GM12874 (cell line): ENCODE data around the gene TMEM178B.

Experiments used
- TF ChIP-seq, protein P1 (sequence below): IDR thresholded peaks from 2 replicates; pipeline ENCODE4 v1.5.1; 2011; ENCODE audit warnings: low read depth, mild to moderate bottlenecking, control low read depth, low read length, moderate library complexity; ENCODE audit not compliant: insufficient read depth

TMEM178B gene

GRCh38 chr7:141154131-141154732, 80.4 kb downstream of the TMEM178B start:
- TF ChIP-seq, protein P1, sequence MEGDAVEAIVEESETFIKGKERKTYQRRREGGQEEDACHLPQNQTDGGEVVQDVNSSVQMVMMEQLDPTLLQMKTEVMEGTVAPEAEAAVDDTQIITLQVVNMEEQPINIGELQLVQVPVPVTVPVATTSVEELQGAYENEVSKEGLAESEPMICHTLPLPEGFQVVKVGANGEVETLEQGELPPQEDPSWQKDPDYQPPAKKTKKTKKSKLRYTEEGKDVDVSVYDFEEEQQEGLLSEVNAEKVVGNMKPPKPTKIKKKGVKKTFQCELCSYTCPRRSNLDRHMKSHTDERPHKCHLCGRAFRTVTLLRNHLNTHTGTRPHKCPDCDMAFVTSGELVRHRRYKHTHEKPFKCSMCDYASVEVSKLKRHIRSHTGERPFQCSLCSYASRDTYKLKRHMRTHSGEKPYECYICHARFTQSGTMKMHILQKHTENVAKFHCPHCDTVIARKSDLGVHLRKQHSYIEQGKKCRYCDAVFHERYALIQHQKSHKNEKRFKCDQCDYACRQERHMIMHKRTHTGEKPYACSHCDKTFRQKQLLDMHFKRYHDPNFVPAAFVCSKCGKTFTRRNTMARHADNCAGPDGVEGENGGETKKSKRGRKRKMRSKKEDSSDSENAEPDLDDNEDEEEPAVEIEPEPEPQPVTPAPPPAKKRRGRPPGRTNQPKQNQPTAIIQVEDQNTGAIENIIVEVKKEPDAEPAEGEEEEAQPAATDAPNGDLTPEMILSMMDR: no peak

DNA sequence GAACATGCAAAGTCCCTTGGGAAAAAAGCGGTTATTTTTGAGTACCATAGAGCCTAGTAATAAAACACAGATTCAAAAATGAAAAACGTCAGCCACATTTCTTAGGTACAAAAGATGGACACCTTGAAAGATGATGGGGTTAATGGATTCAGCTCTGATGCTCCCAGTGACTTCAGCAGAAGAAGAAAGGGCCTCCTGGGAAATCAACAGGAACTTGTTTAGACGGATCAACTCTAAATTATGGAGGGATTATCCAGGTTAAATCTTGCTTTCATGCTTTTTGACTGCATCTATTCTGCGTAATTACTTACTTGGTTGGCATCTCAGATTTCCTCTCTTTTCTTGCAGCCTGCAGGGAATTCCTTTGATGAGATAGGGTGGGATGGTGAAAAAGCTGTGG, 82.5 kb downstream of the TMEM178B start:
- TF ChIP-seq, protein P1: no peak

- TF ChIP-seq, protein P1: no peak
Measured at GRCh38 chr7:141157138-141157765, 83.4 kb downstream of the TMEM178B start.

DNA sequence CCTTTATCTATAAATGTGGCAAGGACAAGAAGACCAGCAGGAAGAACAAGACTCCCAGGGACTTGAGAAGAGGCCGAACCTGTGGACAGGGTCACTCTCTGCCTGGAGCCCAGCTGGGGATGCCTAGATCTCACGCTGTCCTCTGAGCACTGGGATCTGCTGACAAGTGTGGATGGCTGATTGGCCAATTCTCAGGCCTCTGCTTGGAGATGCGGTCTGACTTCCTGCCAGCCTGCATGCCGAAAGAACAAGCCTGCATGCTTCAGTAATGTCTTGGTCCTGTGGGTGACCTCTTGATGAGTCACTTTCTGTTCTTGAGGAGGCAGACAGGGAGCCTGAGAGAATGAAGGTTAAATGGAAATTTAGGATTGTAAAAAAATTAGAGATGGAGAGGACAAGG, 84.7 kb downstream of the TMEM178B start:
- TF ChIP-seq, protein P1: no peak

GRCh38 chr7:141160246-141160860, 86.5 kb downstream of the TMEM178B start:
- TF ChIP-seq, protein P1: no peak

GRCh38 chr7:141161550-141162535, 88.0 kb downstream of the TMEM178B start:
- TF ChIP-seq, protein P1: no peak

DNA sequence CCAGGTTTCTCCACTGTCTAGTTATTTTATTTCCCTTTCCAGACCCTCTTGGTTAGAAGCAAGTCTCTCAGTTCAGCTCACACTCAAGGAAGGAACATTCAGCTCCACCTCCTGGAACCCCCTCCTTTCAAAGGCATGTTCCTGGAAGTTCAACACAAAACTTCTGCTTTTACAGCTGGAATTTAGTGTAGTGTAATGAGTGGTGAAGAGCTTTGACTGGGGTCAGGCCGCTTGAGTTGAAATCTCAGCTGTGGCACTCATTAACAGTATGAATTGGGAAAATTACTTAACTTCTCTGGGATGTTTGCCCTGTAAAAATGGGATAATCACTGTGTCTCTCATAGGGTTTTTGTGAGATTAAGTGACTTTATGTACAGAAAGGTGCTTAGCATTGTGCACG, 91.7 kb downstream of the TMEM178B start:
- TF ChIP-seq, protein P1: no peak
